ENCODE measurements around the gene GPR35. TPM values are rescaled to one million over a fixed set of nuclear protein-coding genes. Genes with fewer than 3 reads are reported as not detected.
"Not testable (repeated sequence)": the region's sequence is repeated elsewhere in the genome, so short reads cannot be mapped to it uniquely, and the experiment has no call there.

Gene GPR35
- total RNA-seq, 2 donors from 2014 or later = 1.1 to 1.3 TPM

GRCh38 chr2:240646176-240646899, 21.1 kb downstream of the GPR35 start:
- ATAC-seq (no peak), DNase-seq (no peak)
- intact Hi-C loops (cut with DNase I) = no loop called here

- no peak for DNase-seq
- intact Hi-C loops (cut with DNase I) = no loop called here
- no peak for ATAC-seq
Measured at GRCh38 chr2:240646900-240647502, 21.7 kb downstream of the GPR35 start.

- DNase-seq = no peak
- intact Hi-C loops (cut with DNase I) = no loop called here
- no peak for ATAC-seq
Measured at GRCh38 chr2:240647503-240648154, 22.3 kb downstream of the GPR35 start.

- ATAC-seq (no peak), DNase-seq (no peak)
- intact Hi-C loops (cut with DNase I) = no loop called here
Measured at GRCh38 chr2:240648155-240648649, 22.9 kb downstream of the GPR35 start.

GRCh38 chr2:240648650-240649275, 23.5 kb downstream of the GPR35 start:
- DNase-seq (no peak), ATAC-seq (no peak)
- intact Hi-C loops (cut with DNase I) = no loop called here

- DNase-seq = no peak
- intact Hi-C loops (cut with DNase I) = no loop called here
- no peak for ATAC-seq
Measured at GRCh38 chr2:240649331-240649730, 24.1 kb downstream of the GPR35 start.

- ATAC-seq (no peak), DNase-seq (no peak)
Measured at GRCh38 chr2:240650254-240650965, 25.1 kb downstream of the GPR35 start.

GRCh38 chr2:240651185-240651584, 25.9 kb downstream of the GPR35 start:
- ATAC-seq (no peak), DNase-seq (no peak)
- intact Hi-C loops (cut with DNase I) = no loop called here

More at GRCh38 chr2:240650254-240650965, 25.1 kb downstream of the GPR35 start:
- intact Hi-C loops (cut with DNase I) = no loop called here

GRCh38 chr2:240655931-240656886, 30.9 kb downstream of the GPR35 start:
- ATAC-seq (no peak), DNase-seq (no peak)
- intact Hi-C loops (cut with DNase I) = no loop called here

- DNase-seq; ATAC-seq; intact Hi-C loops (cut with DNase I): not testable (repeated sequence)
Measured at GRCh38 chr2:240659883-240660282, 34.6 kb downstream of the GPR35 start.

- DNase-seq (no peak), ATAC-seq (no peak)
- intact Hi-C loops (cut with DNase I) = no loop called here
Measured at GRCh38 chr2:240662681-240663080, 37.4 kb downstream of the GPR35 start.

- ATAC-seq = no peak
- no peak for DNase-seq
- intact Hi-C loops (cut with DNase I) = no loop called here
Measured at GRCh38 chr2:240663546-240664190, 38.4 kb downstream of the GPR35 start.

- DNase-seq (no peak), ATAC-seq (no peak)
- intact Hi-C loops (cut with DNase I) = no loop called here
Measured at GRCh38 chr2:240664622-240665021, 39.3 kb downstream of the GPR35 start.

GRCh38 chr2:240670402-240670801, 45.1 kb downstream of the GPR35 start:
- ATAC-seq = no peak
- no peak for DNase-seq

GRCh38 chr2:240670950-240671349, 45.7 kb downstream of the GPR35 start:
- DNase-seq = no peak
- intact Hi-C loops (cut with DNase I) = no loop called here
- ATAC-seq = no peak

More at GRCh38 chr2:240670402-240670801, 45.1 kb downstream of the GPR35 start:
- intact Hi-C loops (cut with DNase I) = no loop called here

GRCh38 chr2:240672076-240672700, 46.9 kb downstream of the GPR35 start:
- DNase-seq = no peak
- intact Hi-C loops (cut with DNase I) = no loop called here
- no peak for ATAC-seq

- DNase-seq = no peak
Measured at GRCh38 chr2:240672701-240673190, 47.5 kb downstream of the GPR35 start.

More at GRCh38 chr2:240672701-240673190, 47.5 kb downstream of the GPR35 start:
- ATAC-seq = no peak
- intact Hi-C loops (cut with DNase I) = no loop called here
